GM19468 (cell line): Measurements from ENCODE around the gene LRRC36.

Experiments
- ATAC-seq: cut with Tn5 transposase; IDR thresholded peaks from one replicate; pipeline ENCODE4 v1.9.1; 2021; ENCODE audit warnings: mild to moderate bottlenecking, moderate library complexity, moderate number of reproducible peaks; ENCODE audit not compliant: unreplicated experiment; ENCODE audit errors: extremely low read depth

LRRC36 gene

GRCh38 chr16:67291461-67291860 is 35.2 kb upstream of the LRRC36 start:
- ATAC-seq: no peak

GRCh38 chr16:67294171-67294757 is 32.4 kb upstream of the LRRC36 start:
- ATAC-seq: no peak

GRCh38 chr16:67294938-67295361 is 31.7 kb upstream of the LRRC36 start:
- no peak for ATAC-seq

GRCh38 chr16:67296420-67296819 is 30.2 kb upstream of the LRRC36 start:
- no peak for ATAC-seq

GRCh38 chr16:67298277-67298676 is 28.3 kb upstream of the LRRC36 start:
- ATAC-seq: no peak

GRCh38 chr16:67299269-67299668 is 27.3 kb upstream of the LRRC36 start:
- no peak for ATAC-seq

GRCh38 chr16:67301080-67301782 is 25.4 kb upstream of the LRRC36 start:
- no peak for ATAC-seq

- ATAC-seq: no peak
These were observed 24.5 kb upstream of the LRRC36 start for GRCh38 chr16:67302076-67302475.

GRCh38 chr16:67302970-67303369 is 23.6 kb upstream of the LRRC36 start:
- ATAC-seq: no peak

- no peak for ATAC-seq
These were observed 22.6 kb upstream of the LRRC36 start for GRCh38 chr16:67304020-67304419.

- no peak for ATAC-seq
These were observed 21.2 kb upstream of the LRRC36 start for GRCh38 chr16:67305216-67306071.

GRCh38 chr16:67310561-67310960 is 16.1 kb upstream of the LRRC36 start:
- no peak for ATAC-seq

- ATAC-seq: peak; percentile 46
These were observed 14.8 kb upstream of the LRRC36 start for GRCh38 chr16:67311607-67312488.

- ATAC-seq: no peak
These were observed 13.9 kb upstream of the LRRC36 start for GRCh38 chr16:67312719-67313118.

- no peak for ATAC-seq
These were observed 8.8 kb upstream of the LRRC36 start for GRCh38 chr16:67317853-67318252.

GRCh38 chr16:67326115-67326471 is 522 bp upstream of the LRRC36 start:
- ATAC-seq: no peak

GRCh38 chr16:67327743-67328142 is 1.1 kb downstream of the LRRC36 start:
- ATAC-seq: no peak

GRCh38 chr16:67329901-67330300 is 3.3 kb downstream of the LRRC36 start:
- no peak for ATAC-seq

GRCh38 chr16:67333315-67333714 is 6.7 kb downstream of the LRRC36 start:
- ATAC-seq: no peak

- ATAC-seq: no peak
These were observed 9.5 kb downstream of the LRRC36 start for GRCh38 chr16:67336116-67336515.
